Activated B cell treated with CpG ODN at 0.5 μM for 24 hours (primary cell): Measurements from ENCODE around the gene SAE1. TPM values are rescaled to one million over a fixed set of nuclear protein-coding genes. Genes with fewer than 3 reads are reported as not detected.
A peak's percentile ranks its signal among the peaks of the same experiment; 100 is the strongest.

Source experiments
- ATAC-seq: fragments of 200-7000 bp; cut with Tn5 transposase; one replicate; pipeline ENCODE4 v1.10.0; 2021; ENCODE audit warnings: low read depth, mild to moderate bottlenecking, moderate library complexity
- CTCF ChIA-PET: fragments of 350-600 bp; sonication (Branson Sonifier 250); formaldehyde crosslinking; loops from one replicate; lab custom pipeline; 2021; ENCODE audit warnings: antibody characterized with exemption; lab: Charles Lee
- POLR2A ChIA-PET: fragments of 350-600 bp; sonication (Branson Sonifier 250); formaldehyde crosslinking; loops from one replicate; lab custom pipeline; 2021; ENCODE audit warnings: antibody characterized with exemption; lab: Charles Lee
- DNase-seq: peaks from one replicate; pipeline ENCODE4 v3.0.0; 2022
- H3K27ac Mint-ChIP-seq: one replicate; pipeline ENCODE4 v1.8.0; 2020; ENCODE audit warnings: mixed read lengths
- H3K27me3 Mint-ChIP-seq: one replicate; pipeline ENCODE4 v1.8.0; 2021; ENCODE audit warnings: mixed read lengths
- H3K36me3 Mint-ChIP-seq: one replicate; pipeline ENCODE4 v1.8.0; 2021; ENCODE audit warnings: low read depth, mixed read lengths
- H3K4me1 Mint-ChIP-seq: one replicate; pipeline ENCODE4 v1.8.0; 2021; ENCODE audit warnings: mixed read lengths
- H3K4me3 Mint-ChIP-seq: one replicate; pipeline ENCODE4 v1.8.0; 2020; ENCODE audit warnings: mild to moderate bottlenecking, mixed read lengths
- H3K9me3 Mint-ChIP-seq: one replicate; pipeline ENCODE4 v1.8.0; 2020; ENCODE audit warnings: mixed read lengths
- CTCF ChIP-seq: fragments of 200-600 bp; IDR thresholded peaks from one replicate; pipeline ENCODE4 v1.8.0; 2022; ENCODE audit warnings: antibody characterized with exemption, mild to moderate bottlenecking
- intact Hi-C: fragments of 100-400 bp; cut with micrococcal nuclease; formaldehyde crosslinking; loops from one replicate; pipeline ENCODE4 v1.15.1; 2024
- total RNA-seq: library from RNA; stranded (reverse); gene quantifications from 2 replicates; pipeline ENCODE4 v1.2.3, GENCODE V29; 2022

The SAE1 gene
- total RNA-seq, 1 donor from 2014 or later: 67.4 TPM

GRCh38 chr19:47110521-47111005, 20.1 kb upstream of the SAE1 start:
- no peaks in the 10 kb centered on the region for H3K27me3 Mint-ChIP-seq
- peak overlapping the region; percentile 100 for H3K4me3 Mint-ChIP-seq
- no peaks in the 10 kb centered on the region for H3K9me3 Mint-ChIP-seq
- H3K4me1 Mint-ChIP-seq: peaks cover 61% of the 10 kb centered on the region
- ATAC-seq: no peak
- no peak for DNase-seq
- no peak for TF ChIP-seq CTCF
- ChIA-PET CTCF (interaction anchor here (1.4 kb wide), 1 partner anchor 23 kb away, joined by 4 read pairs; no protein-coding TSS in a partner anchor), POLR2A (interaction anchor here (0.5 to 4.9 kb wide), 10 partner anchors 12 to 325 kb away, joined by 3 to 97 read pairs (median 5); partner anchors contain the start of genes CCDC9, INAFM1 and SAE1)
- intact Hi-C loops: loop anchor here (1.0 to 5.0 kb wide), 4 partner anchors 16 to 493 kb away; partner anchors contain the start of gene SLC1A5
- H3K36me3 Mint-ChIP-seq: peaks cover 44% of the 10 kb centered on the region
- H3K27ac Mint-ChIP-seq: peak overlapping the region; percentile 100

- H3K9me3 Mint-ChIP-seq: no peaks in the 10 kb centered on the region
- ATAC-seq (no peak), DNase-seq (peak; percentile 41)
- H3K27me3 Mint-ChIP-seq: no peaks in the 10 kb centered on the region
- TF ChIP-seq CTCF: no peak
- ChIA-PET CTCF (interaction anchor here (1.4 kb wide), 1 partner anchor 22 kb away, joined by 4 read pairs; no protein-coding TSS in a partner anchor), POLR2A (interaction anchor here (0.5 to 4.9 kb wide), 16 partner anchors 12 to 450 kb away, joined by 3 to 97 read pairs (median 4); partner anchors contain the start of genes AP2S1, CCDC9, DACT3 and INAFM1)
- H3K36me3 Mint-ChIP-seq: peaks cover 39% of the 10 kb centered on the region
- intact Hi-C loops: loop anchor here (5.0 kb wide), 3 partner anchors 34 to 494 kb away; partner anchors contain the start of gene SLC1A5
- H3K27ac Mint-ChIP-seq: peak overlapping the region; percentile 100
- H3K4me3 Mint-ChIP-seq: peak overlapping the region; percentile 100
- H3K4me1 Mint-ChIP-seq: peaks cover 56% of the 10 kb centered on the region
Observed at GRCh38 chr19:47111006-47111621, 19.5 kb upstream of the SAE1 start.

- Mint-ChIP-seq H3K36me3 (peaks cover 39% of the 10 kb centered on the region), H3K4me3 (peak overlapping the region; percentile 100), H3K27ac (peak overlapping the region; percentile 100), H3K4me1 (peaks cover 53% of the 10 kb centered on the region), H3K9me3 (no peaks in the 10 kb centered on the region), H3K27me3 (no peaks in the 10 kb centered on the region)
- no peak for TF ChIP-seq CTCF
- ChIA-PET POLR2A (interaction anchor here (0.5 to 4.9 kb wide), 19 partner anchors 13 to 1605 kb away, joined by 3 to 97 read pairs (median 11); partner anchors contain the start of genes AP2S1, CCDC9, DACT3 and INAFM1), CTCF (interaction anchor here (1.4 kb wide), 1 partner anchor 21 kb away, joined by 4 read pairs; no protein-coding TSS in a partner anchor)
- ATAC-seq (no peak), DNase-seq (no peak)
- intact Hi-C loops: loop anchor here (1.0 to 5.0 kb wide), 7 partner anchors 34 to 765 kb away; partner anchors contain the start of genes PPP5C, PRKD2 and SLC1A5
Observed at GRCh38 chr19:47111682-47112165, 18.9 kb upstream of the SAE1 start.

GRCh38 chr19:47112166-47112996, 18.3 kb upstream of the SAE1 start:
- peak; percentile 82 for DNase-seq
- Mint-ChIP-seq H3K27me3 (no peaks in the 10 kb centered on the region), H3K4me3 (peak overlapping the region; percentile 100), H3K27ac (peak overlapping the region; percentile 100), H3K4me1 (peaks cover 47% of the 10 kb centered on the region), H3K36me3 (peaks cover 36% of the 10 kb centered on the region), H3K9me3 (no peaks in the 10 kb centered on the region)
- ChIA-PET POLR2A (interaction anchor here (0.5 to 4.9 kb wide), 41 partner anchors 9 to 1606 kb away, joined by 3 to 97 read pairs (median 6); partner anchors contain the start of genes AP2S1, CCDC9, DACT3 and INAFM1), CTCF (interaction anchor here (1.1 to 1.6 kb wide), 2 partner anchors 11 to 77 kb away, joined by 3 to 4 read pairs; no protein-coding TSS in a partner anchor)
- intact Hi-C loops: loop anchor here (1.0 to 5.0 kb wide), 7 partner anchors 35 to 766 kb away; partner anchors contain the start of genes PPP5C, PRKD2 and SLC1A5
- TF ChIP-seq CTCF: no peak
- peak; percentile 36 for ATAC-seq
